GM13977 (cell line): ENCODE results near the gene MORN4.
"Not testable (repeated sequence)": the region's sequence is repeated elsewhere in the genome, so short reads cannot be mapped to it uniquely, and the experiment has no call there.

Experiments used
- DNase-seq: peaks from one replicate; pipeline ENCODE4 v3.0.0; 2012; ENCODE audit warnings: low spot score
- CTCF ChIP-seq: IDR thresholded peaks from 2 replicates; pipeline ENCODE4 v1.5.1; 2012; ENCODE audit warnings: mild to moderate bottlenecking, control low read depth; ENCODE audit not compliant: insufficient read depth; ENCODE audit errors: extremely low read depth, missing control alignments
- in situ Hi-C: fragments of 300-500 bp; cut with MboI; formaldehyde crosslinking; loops from one replicate; pipeline ENCODE4 v1.12.0; 2022; ENCODE audit warnings: low sequenced_read_pairs, low pct_unique_long_range_greater_than_20kb, mixed read lengths, inconsistent platforms; ENCODE audit not compliant: unreplicated experiment

The MORN4 gene

GRCh38 chr10:97643441-97643985, 10.2 kb upstream of the MORN4 start:
- in situ Hi-C loops = no loop called here
- TF ChIP-seq CTCF = no peak
- no peak for DNase-seq

- in situ Hi-C loops, DNase-seq: not testable (repeated sequence)
Observed at GRCh38 chr10:97642471-97643159, 9.3 kb upstream of the MORN4 start.

GRCh38 chr10:97640868-97641811, 7.8 kb upstream of the MORN4 start:
- TF ChIP-seq CTCF = no peak
- in situ Hi-C loops = no loop called here
- DNase-seq = peak; percentile 46

- DNase-seq = peak; percentile 99
- TF ChIP-seq CTCF = no peak
- in situ Hi-C loops = no loop called here
Observed at GRCh38 chr10:97640174-97640867, 7.0 kb upstream of the MORN4 start, which contains the start of gene PI4K2A. Gene PI4K2A, plus strand, starts transcription at chr10:97640671. Its CDS starts 72 bp downstream, at chr10:97640743.

GRCh38 chr10:97639090-97639489, 5.8 kb upstream of the MORN4 start:
- in situ Hi-C loops = not testable (repeated sequence)

GRCh38 chr10:97635577-97635976, 2.3 kb upstream of the MORN4 start:
- no peak for TF ChIP-seq CTCF
- in situ Hi-C loops = no loop called here
- DNase-seq = no peak

More at GRCh38 chr10:97639090-97639489, 5.8 kb upstream of the MORN4 start:
- DNase-seq = not testable (repeated sequence)

- TF ChIP-seq CTCF = peak; percentile 15
- in situ Hi-C loops = no loop called here
- no peak for DNase-seq
Observed at GRCh38 chr10:97633921-97634320, 621 bp upstream of the MORN4 start.
